ENCODE measurements around the gene SYT4. TPM values are rescaled to one million over a fixed set of nuclear protein-coding genes. Genes with fewer than 3 reads are reported as not detected.

The SYT4 gene
- polyA plus RNA-seq, 1 of the 3 experiments (the other 2 are of a cell fraction), result 0.44 TPM

GRCh38 chr18:43248610-43249249, 28.6 kb downstream of the SYT4 start:
- H3K36me3 ChIP-seq (replicated peaks in 1 of 2; ENCODE audit: control insufficient read depth in 1 of 2, insufficient read depth in 2 of 2, low read length in 1 of 2), result no peaks in the 10 kb centered on the region
- no peaks in the 10 kb centered on the region for H4K20me1 ChIP-seq (ENCODE audit: insufficient read depth)
- H3K79me2 ChIP-seq (ENCODE audit: insufficient read depth), result no peaks in the 10 kb centered on the region
- no peak overlapping the region for H3K9ac ChIP-seq
- no peak for TF ChIP-seq TEAD4 (IDR thresholded peaks at IDR 0.05; ENCODE audit: borderline replicate concordance, insufficient read depth)
- H3K4me2 ChIP-seq, result no peak overlapping the region
- no peak overlapping the region for H2AFZ ChIP-seq (ENCODE audit: low read depth)
- ChIA-PET POLR2A (no interaction called here), CTCF (interaction anchor here (0.5 kb wide), 1 partner anchor 703 kb away, joined by 3 read pairs; no protein-coding TSS in a partner anchor)
- H3K4me1 ChIP-seq (ENCODE audit: control insufficient read depth in 1 of 2, insufficient read depth in 2 of 2, low read depth in 1 of 2, low read length in 1 of 2), result no peaks in the 10 kb centered on the region
- no peak overlapping the region for H3K27ac ChIP-seq (ENCODE audit: low read depth in 2 of 2, low read length in 1 of 2)
- H3K9me3 ChIP-seq, result no peaks in the 10 kb centered on the region
- H3K4me3 ChIP-seq (ENCODE audit: low read depth in 2 of 2, low read length in 1 of 2), result no peak overlapping the region
- H3K9me2 ChIP-seq, result no peaks in the 10 kb centered on the region
- H3F3A ChIP-seq (replicated peaks; ENCODE audit: insufficient read depth), result no peaks in the 10 kb centered on the region
- H3K27me3 ChIP-seq (ENCODE audit: insufficient read depth), result no peaks in the 10 kb centered on the region
- 61% methylated on average over 1 of the region's 1 CpG for WGBS (ENCODE audit: low lambda C conversion rate)
- DNase-seq, result no peak

- Histone ChIP-seq H3K4me1 (ENCODE audit: control insufficient read depth in 1 of 2, insufficient read depth in 2 of 2, low read depth in 1 of 2, low read length in 1 of 2) (no peaks in the 10 kb centered on the region), H3K9me3 (no peaks in the 10 kb centered on the region), H3K36me3 (replicated peaks in 1 of 2; ENCODE audit: control insufficient read depth in 1 of 2, insufficient read depth in 2 of 2, low read length in 1 of 2) (no peaks in the 10 kb centered on the region), H3K4me2 (no peak overlapping the region), H3F3A (replicated peaks; ENCODE audit: insufficient read depth) (no peaks in the 10 kb centered on the region), H3K79me2 (ENCODE audit: insufficient read depth) (no peaks in the 10 kb centered on the region), H3K9ac (no peak overlapping the region), H2AFZ (ENCODE audit: low read depth) (no peak overlapping the region), H4K20me1 (ENCODE audit: insufficient read depth) (no peaks in the 10 kb centered on the region), H3K9me2 (no peaks in the 10 kb centered on the region), H3K27me3 (ENCODE audit: insufficient read depth) (no peaks in the 10 kb centered on the region), H3K27ac (ENCODE audit: low read depth in 2 of 2, low read length in 1 of 2) (no peak overlapping the region), H3K4me3 (ENCODE audit: low read depth in 2 of 2, low read length in 1 of 2) (no peak overlapping the region)
- DNase-seq, result no peak
- POLR2A ChIA-PET, result no interaction called here
- TF ChIP-seq TEAD4 (IDR thresholded peaks at IDR 0.05; ENCODE audit: borderline replicate concordance, insufficient read depth) (no peak), GABPA (IDR thresholded peaks at IDR 0.05; ENCODE audit: low read depth) (no peak), EZH2phosphoT487 (IDR thresholded peaks at IDR 0.05; ENCODE audit: borderline replicate concordance, low read depth) (no peak), FOSL2 (IDR thresholded peaks at IDR 0.05; ENCODE audit: borderline replicate concordance, low read depth) (no peak), RFX5 (IDR thresholded peaks at IDR 0.05; ENCODE audit: low read length) (no peak), TAF1 (IDR thresholded peaks at IDR 0.05; ENCODE audit: borderline replicate concordance, low read depth, low read length) (no peak), MEF2A (IDR thresholded peaks at IDR 0.05; ENCODE audit: borderline replicate concordance, low read depth) (no peak), SIN3A (IDR thresholded peaks at IDR 0.05; ENCODE audit: borderline replicate concordance, low read depth, low read length) (no peak), ELF1 (IDR thresholded peaks at IDR 0.05) (no peak), CTCF (IDR thresholded peaks at IDR 0.05) (no peak), JUND (IDR thresholded peaks at IDR 0.05) (no peak), RXRA (IDR thresholded peaks at IDR 0.05; ENCODE audit: borderline replicate concordance, low read depth) (no peak), NFIC (IDR thresholded peaks at IDR 0.05; ENCODE audit: borderline replicate concordance) (no peak), MAX (IDR thresholded peaks at IDR 0.05; ENCODE audit: low read depth) (no peak), USF1 (IDR thresholded peaks at IDR 0.05; ENCODE audit: borderline replicate concordance, low read depth) (no peak), REST (IDR thresholded peaks at IDR 0.05; ENCODE audit: low read depth, low read length) (no peak), YY1 (IDR thresholded peaks at IDR 0.05; ENCODE audit: low read depth) (no peak), USF2 (IDR thresholded peaks at IDR 0.05; ENCODE audit: borderline replicate concordance, low read depth, low read length) (no peak), SMC3 (IDR thresholded peaks at IDR 0.05; ENCODE audit: low read depth, low read length) (no peak), TCF12 (IDR thresholded peaks at IDR 0.05) (no peak)
- CTCF ChIA-PET, result no interaction called here
- 77% methylated on average over 1 of the region's 1 CpG for WGBS (ENCODE audit: low lambda C conversion rate)
Measured at GRCh38 chr18:43247944-43248343, 29.3 kb downstream of the SYT4 start.

All from SK-N-SH (cell line).